ENCODE measurements around the gene CEMIP2. TPM values are rescaled to one million over a fixed set of nuclear protein-coding genes. Genes with fewer than 3 reads are reported as not detected.
A peak's percentile ranks its signal among the peaks of the same experiment; 100 is the strongest.

The CEMIP2 gene
- total RNA-seq, 6 donors from 2014 or later: 113 to 277 (median 161) TPM

GRCh38 chr9:71737455-71737854, 30.9 kb downstream of the CEMIP2 start:
- DNase-seq: peak in 1 of 2 donors; percentile 42
- peaks cover 11 to 37% (median 17%) of the 10 kb centered on the region in 4 donors for H3K4me1 ChIP-seq
- WGBS, 2 donors: 42 to 83% methylated on average over 2 of the region's 2 CpGs
- no peak for ATAC-seq (ENCODE audit: low FRiP score in 2 of 2)
- no peaks in the 10 kb centered on the region for H3K9me3 ChIP-seq
- H3K4me3 ChIP-seq: no peak overlapping the region
- H3K27ac ChIP-seq: no peak overlapping the region
- no peaks in the 10 kb centered on the region for H3K27me3 ChIP-seq
- TF ChIP-seq EP300 (IDR thresholded peaks at IDR 0.05) (no peak), POLR2A (IDR thresholded peaks at IDR 0.05) (no peak), POLR2AphosphoS5 (IDR thresholded peaks at IDR 0.05) (no peak), CTCF (IDR thresholded peaks at IDR 0.05) (no peak)
- peaks cover 5 to 73% (median 29%) of the 10 kb centered on the region in 4 donors for H3K36me3 ChIP-seq

- Histone ChIP-seq H3K27ac (no peak overlapping the region), H3K27me3 (no peaks in the 10 kb centered on the region), H3K4me3 (no peak overlapping the region), H3K4me1 (peaks cover 0 to 31% (median 10%) of the 10 kb centered on the region in 4 donors), H3K36me3 (peaks cover 5 to 84% (median 33%) of the 10 kb centered on the region in 4 donors), H3K9me3 (no peaks in the 10 kb centered on the region)
- TF ChIP-seq EP300 (IDR thresholded peaks at IDR 0.05): no peak
- TF ChIP-seq POLR2AphosphoS5 (IDR thresholded peaks at IDR 0.05): no peak
- no peak for TF ChIP-seq POLR2A (IDR thresholded peaks at IDR 0.05)
- no peak for TF ChIP-seq CTCF (IDR thresholded peaks at IDR 0.05)
- ATAC-seq (ENCODE audit: low FRiP score in 2 of 2) (no peak), DNase-seq (no peak)
- WGBS, 2 donors: 83 to 90% methylated on average over 4 of the region's 4 CpGs
These were observed 32.1 kb downstream of the CEMIP2 start for GRCh38 chr9:71736236-71736635.

GRCh38 chr9:71734950-71735349, 33.4 kb downstream of the CEMIP2 start:
- ATAC-seq (ENCODE audit: low FRiP score in 2 of 2) (no peak), DNase-seq (no peak)
- Histone ChIP-seq H3K4me3 (no peak overlapping the region), H3K27ac (no peak overlapping the region), H3K4me1 (peaks cover 0 to 23% (median 7%) of the 10 kb centered on the region in 4 donors), H3K36me3 (peaks cover 10 to 95% (median 41%) of the 10 kb centered on the region in 4 donors), H3K27me3 (no peaks in the 10 kb centered on the region), H3K9me3 (no peaks in the 10 kb centered on the region)
- 76 to 83% methylated on average over 4 of the region's 4 CpGs for whole genome bisulfite sequencing, 2 donors
- TF ChIP-seq CTCF (IDR thresholded peaks at IDR 0.05) (no peak), EP300 (IDR thresholded peaks at IDR 0.05) (no peak), POLR2A (IDR thresholded peaks at IDR 0.05) (no peak), POLR2AphosphoS5 (IDR thresholded peaks at IDR 0.05) (no peak)

GRCh38 chr9:71733176-71733575, 35.1 kb downstream of the CEMIP2 start:
- TF ChIP-seq POLR2A (IDR thresholded peaks at IDR 0.05): no peak
- TF ChIP-seq CTCF (IDR thresholded peaks at IDR 0.05): no peak
- TF ChIP-seq POLR2AphosphoS5 (IDR thresholded peaks at IDR 0.05): no peak
- TF ChIP-seq EP300 (IDR thresholded peaks at IDR 0.05): no peak
- Histone ChIP-seq H3K27me3 (no peaks in the 10 kb centered on the region), H3K4me3 (no peak overlapping the region), H3K27ac (no peak overlapping the region), H3K4me1 (peaks cover 0 to 18% (median 7%) of the 10 kb centered on the region in 4 donors), H3K9me3 (no peaks in the 10 kb centered on the region), H3K36me3 (peaks cover 23 to 95% (median 52%) of the 10 kb centered on the region in 4 donors)
- WGBS, 2 donors: 31 to 62% methylated on average over 1 of the region's 1 CpG
- no peak for ATAC-seq (ENCODE audit: low FRiP score in 2 of 2)
- no peak for DNase-seq
